Suppressor macrophage treated with lipopolysaccharide for 1 hour (primary cell): Measurements from ENCODE around the gene WDR27.

Source experiments
- DNase-seq, 3 donors: peaks; one replicate each; pipeline ENCODE4 v3.0.0-alpha.2; 2020 to 2022

WDR27 gene

GRCh38 chr6:169660751-169661390 is 41.0 kb downstream of the WDR27 start:
- no peak for DNase-seq

- DNase-seq = no peak
These were observed 41.8 kb downstream of the WDR27 start for GRCh38 chr6:169659820-169660610.

- DNase-seq = no peak
These were observed 44.6 kb downstream of the WDR27 start for GRCh38 chr6:169657284-169657610.

- no peak for DNase-seq
These were observed 45.1 kb downstream of the WDR27 start for GRCh38 chr6:169656546-169657283.

DNA sequence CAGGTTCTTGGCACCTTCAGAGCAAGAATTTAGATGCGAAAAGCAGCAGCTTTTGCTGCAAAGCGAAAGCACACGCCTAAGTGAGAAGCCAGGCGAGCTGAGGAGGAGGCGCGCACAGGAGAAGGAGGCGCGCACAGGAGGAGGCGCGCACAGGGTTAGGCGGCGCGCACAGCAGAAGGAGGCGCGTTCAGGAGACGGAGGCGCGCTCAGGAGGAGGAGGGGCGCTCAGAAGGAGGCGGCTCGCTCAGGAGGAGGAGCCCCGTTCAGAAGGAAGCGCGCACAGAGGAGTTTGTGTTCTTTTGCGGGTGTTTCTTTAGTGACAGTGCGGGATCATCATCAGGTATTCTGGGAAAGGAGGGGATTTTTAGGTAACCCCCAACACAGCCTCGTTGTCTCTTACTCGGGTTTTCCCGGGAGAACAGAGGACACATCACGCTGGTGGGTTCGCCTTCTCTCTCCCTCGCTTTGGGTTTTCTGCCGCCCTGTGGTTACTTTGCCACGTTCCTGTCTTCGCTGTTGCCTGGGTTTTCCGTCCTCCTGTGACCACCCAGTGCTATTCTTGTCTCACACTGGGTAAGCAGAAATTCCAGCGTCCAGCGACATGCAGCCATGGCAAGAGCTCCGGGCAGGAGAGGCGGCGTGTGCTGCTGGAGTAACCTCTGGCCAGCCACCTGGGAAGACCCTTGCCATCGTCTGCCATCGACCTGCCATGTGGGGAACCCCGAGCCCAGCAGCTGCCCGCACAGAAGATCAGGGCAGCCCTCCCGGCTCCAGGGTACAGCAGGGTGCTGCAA is 47.0 kb downstream of the WDR27 start:
- peak; percentile 77 to 85 (median 77) for DNase-seq

- DNase-seq = no peak
These were observed 48.1 kb downstream of the WDR27 start for GRCh38 chr6:169653691-169654090.

GRCh38 chr6:169652896-169653295 is 48.9 kb downstream of the WDR27 start:
- no peak for DNase-seq

DNA sequence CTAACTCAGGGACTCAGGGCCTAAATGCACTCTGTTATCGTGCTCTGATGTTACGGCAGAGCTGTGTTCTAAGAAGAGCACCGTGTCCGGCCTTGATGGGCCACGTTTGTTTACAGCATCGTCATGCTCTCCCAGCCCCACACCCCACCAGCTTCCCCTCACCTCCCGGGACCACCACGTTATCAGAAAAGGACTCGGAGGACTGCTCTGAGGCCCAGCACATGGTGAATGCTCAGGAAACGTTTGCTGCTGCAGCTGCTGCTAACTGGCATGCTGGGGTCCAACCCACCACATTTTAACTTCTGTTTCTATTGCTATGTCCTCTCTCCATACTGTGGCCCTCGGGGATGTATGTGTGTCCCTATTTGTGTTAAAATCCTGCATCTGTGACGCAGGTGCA is 50.3 kb downstream of the WDR27 start:
- DNase-seq = no peak

DNA sequence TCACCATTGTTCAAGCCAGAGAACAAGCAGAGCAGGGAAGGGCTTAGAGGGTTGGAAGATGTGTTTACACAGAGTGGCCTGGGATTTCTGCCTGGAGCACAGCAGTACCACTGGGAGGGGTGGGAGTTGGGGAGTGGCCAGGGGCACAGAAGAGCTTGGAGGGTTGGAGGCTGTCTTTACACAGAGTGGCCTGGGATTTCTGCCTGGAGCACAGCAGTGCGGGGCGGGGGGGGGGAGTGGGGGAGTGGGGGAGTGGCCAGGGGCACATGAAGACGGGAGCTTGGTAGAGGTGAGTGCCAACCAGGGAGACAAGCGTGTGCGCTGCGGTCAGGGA is 50.9 kb downstream of the WDR27 start:
- DNase-seq = no peak

- DNase-seq = no peak
These were observed 51.4 kb downstream of the WDR27 start for GRCh38 chr6:169650241-169650958.

GRCh38 chr6:169648617-169649016 is 53.2 kb downstream of the WDR27 start:
- DNase-seq = no peak

DNA sequence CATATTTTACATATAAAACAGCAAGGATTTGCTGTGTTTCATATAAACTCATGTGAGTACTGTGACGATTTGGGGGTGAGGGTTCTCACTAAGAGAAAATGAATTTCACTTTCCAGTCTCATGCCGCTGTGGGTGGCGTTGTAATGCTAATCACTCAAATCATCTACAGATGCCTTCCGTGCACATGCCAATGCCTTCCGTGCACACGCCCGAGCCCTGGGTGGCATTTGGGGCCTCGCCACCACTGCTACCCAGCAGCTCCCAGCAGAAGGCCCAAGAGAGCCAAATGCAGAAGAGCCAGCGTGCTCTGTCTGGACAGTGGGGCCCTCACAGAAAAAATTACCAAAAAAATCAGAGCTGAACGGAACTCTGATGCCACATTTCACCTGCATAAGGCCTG is 53.7 kb downstream of the WDR27 start:
- no peak for DNase-seq

DNA sequence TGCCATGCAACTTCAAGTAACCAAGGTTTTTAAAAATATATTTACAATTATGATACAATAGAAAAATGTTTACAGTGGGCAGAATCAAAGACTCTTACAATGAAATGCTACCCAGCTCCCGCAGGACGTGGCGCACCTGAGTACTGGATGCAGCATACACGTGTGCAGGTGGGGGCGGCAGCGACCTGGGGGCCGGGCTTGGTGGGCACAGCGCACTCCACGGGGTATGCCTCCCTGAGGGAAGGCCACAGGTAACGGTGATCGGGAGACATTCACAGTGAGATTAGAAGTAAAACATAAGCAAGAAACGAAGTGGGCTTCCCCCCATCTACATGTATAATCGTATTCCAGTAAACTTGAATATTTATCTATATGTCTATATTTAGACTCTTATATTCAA is 54.2 kb downstream of the WDR27 start:
- DNase-seq = no peak

DNA sequence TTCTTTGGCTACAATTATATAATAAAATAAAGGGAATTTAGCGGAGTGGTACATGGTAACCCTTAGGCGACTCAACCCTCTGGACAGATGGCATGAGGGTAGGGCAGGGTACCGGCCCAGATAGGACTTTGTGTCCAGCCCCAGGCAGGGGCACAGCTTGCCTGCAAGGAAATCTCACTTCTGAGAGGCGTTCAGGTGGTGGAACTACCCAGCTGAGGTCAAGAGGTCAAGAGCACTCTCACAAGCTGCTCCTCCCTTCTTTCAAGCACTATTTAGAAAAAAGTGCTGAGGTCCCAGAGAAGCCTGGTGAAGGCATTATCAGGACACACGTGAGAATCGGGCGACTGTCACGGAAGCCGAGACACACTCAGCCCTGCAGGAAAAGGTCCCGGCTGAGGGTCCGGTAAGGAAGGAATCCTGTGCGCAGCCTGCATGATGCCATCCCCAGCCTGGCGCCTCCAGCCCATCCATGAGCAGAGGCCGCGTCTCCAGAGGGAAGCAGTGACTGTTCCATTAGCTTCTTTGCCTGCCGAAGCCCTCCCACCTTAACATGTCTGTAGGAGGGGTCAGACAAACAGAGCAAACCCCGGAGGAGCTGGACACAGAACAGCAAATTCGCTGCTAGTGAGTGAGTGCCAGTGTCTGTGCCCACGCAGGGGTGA is 54.8 kb downstream of the WDR27 start:
- no peak for DNase-seq

DNA sequence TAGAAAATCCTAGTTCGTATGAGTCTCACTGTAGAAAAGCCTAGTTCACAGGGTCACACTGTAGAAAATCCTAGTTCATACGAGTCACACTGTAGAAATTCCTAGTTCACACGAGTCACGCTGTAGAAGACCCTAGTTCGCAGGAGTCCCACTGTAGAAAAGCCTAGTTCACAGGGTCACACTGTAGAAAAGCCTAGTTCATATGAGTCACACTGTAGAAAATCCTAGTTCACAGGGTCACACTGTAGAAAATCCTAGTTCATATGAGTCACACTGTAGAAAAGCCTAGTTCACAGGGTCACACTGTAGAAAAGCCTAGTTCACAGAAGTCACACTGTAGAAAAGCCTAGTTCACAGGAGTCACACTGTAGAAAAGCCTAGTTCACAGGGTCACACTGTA is 56.4 kb downstream of the WDR27 start:
- peak; percentile 31 to 66 (median 53) for DNase-seq

GRCh38 chr6:169643521-169643920 is 58.3 kb downstream of the WDR27 start:
- DNase-seq = no peak

GRCh38 chr6:169642455-169642854 is 59.4 kb downstream of the WDR27 start:
- DNase-seq = no peak

- DNase-seq = no peak
These were observed 60.3 kb downstream of the WDR27 start for GRCh38 chr6:169641461-169642085.

GRCh38 chr6:169640983-169641382 is 60.8 kb downstream of the WDR27 start:
- no peak for DNase-seq

DNA sequence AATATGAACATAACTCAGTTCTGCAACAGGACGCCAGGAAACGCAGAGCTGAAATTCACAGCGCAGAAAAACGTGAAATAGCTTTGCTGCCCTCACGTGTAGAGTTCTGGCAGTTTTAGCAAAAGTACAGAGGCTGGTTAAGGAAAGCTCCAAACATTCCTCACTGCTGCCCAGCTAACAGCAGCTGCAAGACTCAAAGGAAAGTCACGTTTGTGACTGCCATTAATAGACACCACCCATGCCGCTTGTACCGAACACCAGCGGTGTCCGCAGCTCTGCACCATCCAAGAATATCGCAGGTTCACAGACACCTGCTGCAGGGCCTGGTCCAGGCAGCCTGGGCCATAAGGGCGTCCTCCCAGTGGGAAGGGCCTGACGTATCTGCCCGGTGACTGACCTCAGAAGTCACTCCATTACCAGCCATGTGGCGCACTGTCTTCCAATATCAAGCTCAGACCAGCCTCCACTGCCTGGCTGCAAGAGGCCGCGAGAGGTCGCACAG is 61.4 kb downstream of the WDR27 start:
- DNase-seq = no peak

GRCh38 chr6:169639653-169640278 is 62.1 kb downstream of the WDR27 start:
- DNase-seq = no peak
